Activated CD8-positive, alpha-beta T cell treated with anti-CD3 and anti-CD28 coated beads, Interleukin-2, amount 10 ng/mL, durations not matched to agents 7 days and 5 days (primary cell): ENCODE results near the gene PELO. TPM values are rescaled to one million over a fixed set of nuclear protein-coding genes. Genes with fewer than 3 reads are reported as not detected.

Experiments used
- ATAC-seq: fragments of 150-1000 bp; cut with Tn5 transposase; one replicate; pipeline ENCODE4 v1.10.0; 2021; ENCODE audit warnings: moderate library complexity
- CTCF ChIA-PET: fragments of 350-600 bp; sonication (Branson Sonifier 250); formaldehyde crosslinking; loops from one replicate; lab custom pipeline; 2021; ENCODE audit warnings: antibody characterized with exemption; lab: Charles Lee
- POLR2A ChIA-PET: fragments of 350-600 bp; sonication (Branson Sonifier 250); formaldehyde crosslinking; loops from one replicate; lab custom pipeline; 2021; ENCODE audit warnings: antibody characterized with exemption; lab: Charles Lee
- DNase-seq: peaks from one replicate; pipeline ENCODE4 v3.0.0-alpha.2; 2020
- H3K27ac Mint-ChIP-seq: one replicate; pipeline ENCODE4 v1.8.0; 2021; ENCODE audit warnings: mild to moderate bottlenecking, mixed read lengths
- H3K27me3 Mint-ChIP-seq: one replicate; pipeline ENCODE4 v1.8.0; 2021; ENCODE audit warnings: low read depth, mixed read lengths
- H3K36me3 Mint-ChIP-seq: one replicate; pipeline ENCODE4 v1.8.0; 2021; ENCODE audit warnings: low read depth, mixed read lengths
- H3K4me1 Mint-ChIP-seq: one replicate; pipeline ENCODE4 v1.8.0; 2021; ENCODE audit warnings: low read depth, mixed read lengths
- H3K4me3 Mint-ChIP-seq: one replicate; pipeline ENCODE4 v1.8.0; 2021; ENCODE audit warnings: mild to moderate bottlenecking, mixed read lengths
- H3K9me3 Mint-ChIP-seq: one replicate; pipeline ENCODE4 v1.8.0; 2022; ENCODE audit warnings: mixed read lengths; ENCODE audit not compliant: insufficient read depth
- total RNA-seq, 2 experiments: library from RNA; stranded (reverse); gene quantifications; one replicate each; pipeline ENCODE4 v1.2.3, GENCODE V29; 2021

PELO gene
- total RNA-seq, 2 experiments from 2014 or later: 22.9 to 25.7 TPM

GRCh38 chr5:52829664-52830063 is 41.9 kb downstream of the PELO start:
- H3K4me1 Mint-ChIP-seq: peaks cover 19% of the 10 kb centered on the region
- H3K9me3 Mint-ChIP-seq: peaks cover 5% of the 10 kb centered on the region
- no peaks in the 10 kb centered on the region for H3K27me3 Mint-ChIP-seq
- H3K4me3 Mint-ChIP-seq: no peak overlapping the region
- peaks cover 14% of the 10 kb centered on the region for H3K36me3 Mint-ChIP-seq
- ChIA-PET POLR2A (no interaction called here), CTCF (no interaction called here)
- H3K27ac Mint-ChIP-seq: no peak overlapping the region
- DNase-seq: no peak
- ATAC-seq: no peak

- H3K4me1 Mint-ChIP-seq: peaks cover 15% of the 10 kb centered on the region
- CTCF ChIA-PET: no interaction called here
- no peak overlapping the region for H3K4me3 Mint-ChIP-seq
These were observed 42.9 kb downstream of the PELO start for GRCh38 chr5:52830650-52831049.

GRCh38 chr5:52831786-52832511 is 44.2 kb downstream of the PELO start:
- ChIA-PET CTCF (no interaction called here), POLR2A (no interaction called here)
- Mint-ChIP-seq H3K9me3 (peaks cover 2% of the 10 kb centered on the region), H3K4me3 (no peak overlapping the region), H3K27me3 (no peaks in the 10 kb centered on the region), H3K4me1 (peaks cover 6% of the 10 kb centered on the region), H3K36me3 (peaks cover 6% of the 10 kb centered on the region), H3K27ac (no peak overlapping the region)
- ATAC-seq: no peak
- no peak for DNase-seq

More at GRCh38 chr5:52830650-52831049, 42.9 kb downstream of the PELO start:
- H3K27ac Mint-ChIP-seq: no peak overlapping the region
- no peak for ATAC-seq
- peaks cover 14% of the 10 kb centered on the region for H3K36me3 Mint-ChIP-seq
- no peaks in the 10 kb centered on the region for H3K27me3 Mint-ChIP-seq
- POLR2A ChIA-PET: no interaction called here
- no peak for DNase-seq
- peaks cover 5% of the 10 kb centered on the region for H3K9me3 Mint-ChIP-seq

- no peak overlapping the region for H3K4me3 Mint-ChIP-seq
- ChIA-PET CTCF (no interaction called here), POLR2A (no interaction called here)
- H3K4me1 Mint-ChIP-seq: no peaks in the 10 kb centered on the region
- ATAC-seq (no peak), DNase-seq (no peak)
- H3K9me3 Mint-ChIP-seq: no peaks in the 10 kb centered on the region
- H3K27ac Mint-ChIP-seq: peak overlapping the region; percentile 33
- H3K36me3 Mint-ChIP-seq: no peaks in the 10 kb centered on the region
- H3K27me3 Mint-ChIP-seq: no peaks in the 10 kb centered on the region
These were observed 46.6 kb downstream of the PELO start for GRCh38 chr5:52834320-52834719.

- ATAC-seq: no peak
These were observed 49.4 kb downstream of the PELO start for GRCh38 chr5:52837068-52837467.

More at GRCh38 chr5:52837068-52837467, 49.4 kb downstream of the PELO start:
- Mint-ChIP-seq H3K36me3 (no peaks in the 10 kb centered on the region), H3K4me3 (no peak overlapping the region), H3K4me1 (no peaks in the 10 kb centered on the region), H3K9me3 (no peaks in the 10 kb centered on the region), H3K27ac (no peak overlapping the region), H3K27me3 (no peaks in the 10 kb centered on the region)
- CTCF ChIA-PET: interaction anchor here (2.1 kb wide), 1 partner anchor 12 kb away, joined by 6 read pairs; no protein-coding TSS in a partner anchor
- no peak for DNase-seq
- POLR2A ChIA-PET: no interaction called here

Other genes starting within 250 kb of the PELO start
- gene ITGA1, start within 50 bp of the PELO start, total RNA-seq: 10 to 100 TPM; 18.0 to 19.2 TPM
- gene ITGA2, start 201.4 kb downstream of the PELO start, total RNA-seq: 1 to 10 TPM; 4.3 to 4.8 TPM